ENCODE measurements around the gene KLK10. TPM values are rescaled to one million over a fixed set of nuclear protein-coding genes. Genes with fewer than 3 reads are reported as not detected.

Gene KLK10
- total RNA-seq, 2 donors from 2014 or later: not detected

DNA sequence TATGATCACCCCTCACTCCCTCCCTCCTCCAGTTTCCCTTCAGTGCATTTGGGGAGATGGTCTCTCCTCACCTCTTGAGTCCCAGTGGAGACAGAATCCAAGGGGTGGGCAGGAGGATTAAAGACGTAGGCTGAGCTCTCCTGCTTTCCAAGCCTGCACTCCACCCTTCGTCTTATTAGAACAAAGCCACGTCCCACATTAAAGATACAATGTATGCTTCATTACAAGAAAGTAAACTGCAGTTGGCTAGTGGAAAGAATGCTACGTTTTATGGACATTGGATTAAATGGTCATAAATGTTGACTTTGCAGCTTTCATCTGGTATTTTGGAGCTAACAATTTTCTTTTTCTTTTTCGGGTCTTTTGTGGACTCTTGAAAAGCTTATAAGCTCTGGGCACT lies 8.4 kb upstream of the KLK10 start:
- no peak for DNase-seq (ENCODE audit: low spot score)
- intact Hi-C loops (cut with DNase I): no loop called here

DNA sequence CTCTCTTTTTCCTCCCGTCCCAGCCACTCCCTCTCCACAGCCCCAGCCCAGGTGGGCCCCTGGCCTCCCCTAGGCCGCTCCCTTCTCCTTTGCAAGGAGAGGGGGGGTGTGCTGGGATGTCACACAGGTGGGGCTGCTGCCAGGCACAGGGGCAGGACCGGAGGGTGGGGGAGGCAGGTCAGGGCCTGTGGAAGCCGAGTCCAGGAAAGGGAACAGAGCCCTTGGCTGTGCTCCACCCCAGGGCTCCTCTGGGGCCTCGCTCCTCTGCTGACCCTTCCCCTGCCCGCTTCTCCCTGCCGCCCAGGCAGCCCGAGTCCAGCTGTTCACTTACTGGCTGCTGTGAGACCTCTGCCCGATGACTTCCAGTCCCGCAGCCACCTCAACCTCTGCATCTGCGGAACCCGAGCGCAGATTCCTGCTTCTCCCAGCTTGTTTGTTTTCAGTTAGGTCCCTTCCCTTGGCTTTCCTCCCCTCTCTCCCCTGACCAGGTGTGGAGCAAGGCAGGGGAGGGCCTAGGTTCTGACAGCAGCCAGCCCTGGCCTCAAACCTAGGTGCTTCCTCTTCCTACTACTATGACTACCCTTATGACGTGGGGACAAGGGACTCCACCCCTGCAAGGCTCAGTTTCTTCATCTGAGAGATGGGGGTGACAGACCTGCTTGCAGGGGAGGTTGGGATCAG lies 7.8 kb upstream of the KLK10 start:
- no peak for DNase-seq (ENCODE audit: low spot score)
- intact Hi-C loops (cut with DNase I): no loop called here

DNA sequence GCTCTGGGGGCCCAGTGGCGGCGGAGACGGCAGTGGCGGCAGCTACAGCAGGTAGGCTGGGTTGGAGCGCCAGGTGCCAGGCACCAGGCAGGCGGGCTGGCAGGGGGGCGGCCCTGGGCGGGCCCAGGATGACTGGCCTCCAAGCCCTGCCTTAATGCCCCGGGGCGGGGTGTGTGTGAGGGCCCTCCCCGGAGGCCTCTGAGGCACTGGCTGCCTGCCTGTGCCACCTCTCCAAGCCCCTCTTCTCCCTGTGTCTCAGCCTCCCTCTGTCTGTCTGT lies 7.0 kb upstream of the KLK10 start, which contains the start of gene KLK11:
Gene KLK11, minus strand, starts transcription at position 63 of the 278 bp plus-strand sequence. CDS start 985 bp downstream, outside the sequence.
- no peak for DNase-seq (ENCODE audit: low spot score)
- intact Hi-C loops (cut with DNase I): no loop called here

DNA sequence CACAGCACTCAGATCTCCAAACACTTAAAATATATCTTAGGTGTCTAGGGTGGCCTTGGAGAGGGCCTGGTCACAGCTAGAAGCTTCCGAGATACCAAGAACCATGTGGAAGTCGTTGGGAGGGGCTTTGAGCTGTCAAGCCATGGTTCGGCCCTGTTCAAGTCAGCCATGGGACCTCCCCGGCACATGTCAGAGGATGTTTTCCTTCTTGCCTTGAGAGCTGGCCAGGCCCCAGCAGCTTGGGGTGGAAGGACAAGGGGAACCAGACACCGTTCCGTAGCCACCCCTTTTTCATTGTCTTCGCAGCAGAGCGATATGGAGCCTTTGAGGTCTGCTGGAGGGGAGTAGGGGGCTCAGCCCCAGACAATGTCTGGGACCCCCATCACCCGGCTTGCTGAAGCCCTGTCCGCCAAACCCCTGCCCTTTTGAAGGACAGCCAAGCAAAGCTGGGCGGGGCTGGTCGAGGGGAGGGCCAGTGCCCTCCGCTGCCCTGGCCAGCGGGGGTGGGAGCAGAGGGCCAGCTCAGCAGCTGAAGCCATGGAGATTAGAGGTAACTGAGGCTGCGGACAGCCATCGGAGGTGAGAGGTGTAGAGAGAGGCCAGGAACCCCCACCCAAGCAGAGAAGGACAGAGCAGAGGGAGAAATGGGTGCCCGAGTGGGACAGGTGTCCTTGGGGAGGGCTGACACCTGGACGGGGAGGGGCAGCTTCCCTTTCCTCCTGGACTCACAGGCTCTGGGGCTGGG lies 6.5 kb upstream of the KLK10 start:
- no peak for DNase-seq (ENCODE audit: low spot score)
- intact Hi-C loops (cut with DNase I): no loop called here

DNA sequence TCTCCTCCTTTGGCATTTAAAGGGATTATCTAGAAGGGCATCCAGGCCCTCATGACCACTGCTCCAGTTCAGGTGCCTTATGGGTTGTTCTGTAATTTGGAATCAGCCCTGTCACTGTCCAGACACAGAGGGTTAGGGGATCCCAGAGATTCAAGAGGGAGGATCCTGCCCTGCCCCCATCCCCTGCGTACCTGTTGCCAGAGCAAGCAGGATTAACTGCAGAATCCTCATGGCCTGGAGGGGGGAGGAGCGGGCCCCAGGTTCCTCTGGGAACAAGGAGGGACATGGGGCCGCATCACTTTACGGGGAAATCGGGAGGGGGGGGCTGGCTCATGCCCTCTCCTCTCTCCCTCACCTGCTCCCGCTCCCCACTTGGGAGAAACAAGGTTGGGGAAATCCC lies 5.9 kb upstream of the KLK10 start:
- no peak for DNase-seq (ENCODE audit: low spot score)
- intact Hi-C loops (cut with DNase I): no loop called here

DNA sequence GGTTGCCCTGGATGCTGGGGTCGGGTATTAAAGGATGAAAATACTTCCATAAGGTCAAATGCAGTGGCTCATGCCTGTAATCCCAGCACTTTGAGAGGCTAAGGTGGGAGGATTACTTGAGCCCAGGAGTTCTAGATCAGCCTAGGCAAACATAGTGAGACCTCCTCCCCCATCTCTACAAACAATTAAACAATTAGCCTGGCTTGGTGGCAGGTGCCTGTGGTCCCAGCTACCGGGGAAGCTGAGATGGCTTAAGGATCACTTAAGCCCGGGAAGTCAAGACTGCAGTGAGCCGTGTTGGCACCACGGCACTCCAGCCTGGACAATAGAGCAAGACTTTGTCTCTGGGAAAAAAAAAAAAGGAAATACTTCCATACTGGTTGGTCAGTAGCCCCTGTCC lies 5.4 kb upstream of the KLK10 start:
- intact Hi-C loops (cut with DNase I): no loop called here
- DNase-seq (ENCODE audit: low spot score): no peak

DNA sequence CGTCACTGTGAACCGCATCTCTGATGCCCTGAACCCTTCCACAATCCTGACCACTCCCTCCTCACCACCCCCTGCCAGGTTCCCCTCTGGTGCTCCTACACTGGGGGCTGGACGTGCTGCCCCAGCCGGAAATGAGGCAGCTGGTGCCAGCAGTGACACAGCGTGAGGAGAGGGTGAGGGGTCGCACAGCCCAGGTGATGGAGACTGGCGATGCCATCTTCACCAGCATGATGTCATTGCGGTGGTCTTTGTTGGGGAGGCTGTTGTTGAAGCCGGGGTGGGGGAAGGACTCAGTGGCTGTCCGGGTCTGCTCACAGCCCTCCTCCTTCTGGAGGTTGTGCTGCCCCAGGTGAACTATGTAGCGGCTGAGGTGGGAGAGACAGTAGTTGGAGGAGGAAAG lies 4.4 kb upstream of the KLK10 start:
- intact Hi-C loops (cut with DNase I): no loop called here
- no peak for DNase-seq (ENCODE audit: low spot score)

DNA sequence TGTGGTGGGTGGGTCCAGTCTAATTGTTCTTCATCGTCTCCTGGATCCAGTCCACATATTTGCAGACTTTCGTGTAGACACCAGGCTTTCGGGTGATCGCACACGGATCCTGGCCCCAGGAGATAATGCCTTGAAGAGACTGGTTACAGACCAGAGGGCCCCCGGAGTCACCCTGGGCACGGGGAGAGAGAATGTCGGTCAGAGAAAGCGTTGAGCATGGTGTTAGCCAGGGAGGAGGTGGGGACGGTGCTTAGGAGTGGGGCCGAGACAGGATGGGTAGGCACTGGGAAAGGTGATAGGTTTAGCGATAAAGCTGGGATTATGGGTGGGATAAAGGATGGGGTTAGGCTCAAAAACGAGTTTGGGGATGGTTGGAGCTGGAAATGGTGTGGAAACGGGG lies 3.0 kb upstream of the KLK10 start:
- intact Hi-C loops (cut with DNase I): no loop called here
- no peak for DNase-seq (ENCODE audit: low spot score)

DNA sequence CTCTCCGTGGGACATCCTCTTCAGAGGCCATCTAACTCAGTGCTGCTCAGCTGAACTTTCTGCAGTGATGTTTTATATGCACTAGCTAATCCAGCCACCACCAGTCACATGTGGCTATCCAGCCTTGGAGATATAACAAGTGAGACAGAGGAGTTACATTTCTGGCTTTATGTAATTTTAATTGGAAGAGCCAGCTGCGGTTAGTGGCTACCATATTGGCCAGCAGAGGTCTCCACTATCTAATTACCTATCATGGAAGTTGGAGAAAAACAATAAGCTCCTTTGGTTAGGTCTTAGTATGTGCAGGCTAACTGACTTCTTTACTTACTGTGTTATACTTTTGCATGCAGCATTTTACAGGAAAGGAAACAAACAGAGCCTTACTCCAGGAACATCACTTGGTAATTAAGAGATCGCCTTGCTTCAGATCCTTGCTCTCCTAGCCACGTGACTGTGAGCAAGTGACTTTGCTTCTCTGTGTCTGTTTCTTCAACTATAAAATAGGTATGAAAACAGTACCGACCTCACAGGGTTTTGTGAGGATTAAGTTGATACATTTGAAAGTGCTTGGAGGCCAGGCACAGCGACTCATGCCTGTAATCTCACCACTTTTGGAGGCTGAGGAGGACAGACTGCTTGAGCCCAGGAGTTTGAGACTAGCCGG lies 1.6 kb upstream of the KLK10 start:
- intact Hi-C loops (cut with DNase I): no loop called here
- DNase-seq (ENCODE audit: low spot score): no peak

DNA sequence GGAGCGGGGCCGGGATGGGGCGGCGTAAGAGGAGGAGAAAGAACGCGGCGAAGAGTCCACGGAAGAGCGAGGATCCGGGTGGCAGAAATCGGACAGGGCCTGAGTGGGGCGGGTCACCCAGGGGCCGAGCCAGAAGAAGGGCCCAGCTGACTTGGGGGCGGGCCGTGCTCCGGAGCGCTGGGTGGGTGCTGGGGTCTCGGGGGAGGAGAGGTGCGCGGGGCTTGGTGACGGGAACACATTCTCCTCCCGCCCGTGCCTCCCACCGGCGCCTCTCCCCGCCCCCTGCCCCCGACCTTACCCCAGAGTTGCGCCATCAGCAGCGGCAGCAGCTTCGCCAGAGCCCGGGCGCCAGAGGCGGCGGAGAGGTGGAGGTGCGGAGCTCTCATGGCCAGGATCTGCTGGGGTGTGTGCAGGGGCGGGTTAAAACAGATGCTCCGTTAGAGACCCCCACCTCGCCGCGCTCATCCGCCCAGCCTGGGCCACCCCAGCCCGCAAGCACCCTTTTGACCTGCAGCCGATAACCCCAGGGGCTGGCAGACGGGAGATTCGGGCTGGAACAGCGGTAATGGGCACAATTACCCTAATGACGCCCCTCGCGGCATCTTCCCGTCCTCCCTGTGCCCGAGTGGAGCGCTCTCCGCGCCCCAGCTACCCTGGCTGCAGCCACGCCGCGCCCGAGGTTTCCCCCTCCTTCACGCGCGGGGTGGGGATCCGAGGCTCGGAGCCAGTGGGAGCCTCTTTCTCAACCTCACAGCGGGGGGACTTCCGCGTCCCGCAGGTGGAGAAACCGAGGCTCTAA lies 565 bp downstream of the KLK10 start:
- DNase-seq (ENCODE audit: low spot score): no peak
- intact Hi-C loops (cut with DNase I): no loop called here

DNA sequence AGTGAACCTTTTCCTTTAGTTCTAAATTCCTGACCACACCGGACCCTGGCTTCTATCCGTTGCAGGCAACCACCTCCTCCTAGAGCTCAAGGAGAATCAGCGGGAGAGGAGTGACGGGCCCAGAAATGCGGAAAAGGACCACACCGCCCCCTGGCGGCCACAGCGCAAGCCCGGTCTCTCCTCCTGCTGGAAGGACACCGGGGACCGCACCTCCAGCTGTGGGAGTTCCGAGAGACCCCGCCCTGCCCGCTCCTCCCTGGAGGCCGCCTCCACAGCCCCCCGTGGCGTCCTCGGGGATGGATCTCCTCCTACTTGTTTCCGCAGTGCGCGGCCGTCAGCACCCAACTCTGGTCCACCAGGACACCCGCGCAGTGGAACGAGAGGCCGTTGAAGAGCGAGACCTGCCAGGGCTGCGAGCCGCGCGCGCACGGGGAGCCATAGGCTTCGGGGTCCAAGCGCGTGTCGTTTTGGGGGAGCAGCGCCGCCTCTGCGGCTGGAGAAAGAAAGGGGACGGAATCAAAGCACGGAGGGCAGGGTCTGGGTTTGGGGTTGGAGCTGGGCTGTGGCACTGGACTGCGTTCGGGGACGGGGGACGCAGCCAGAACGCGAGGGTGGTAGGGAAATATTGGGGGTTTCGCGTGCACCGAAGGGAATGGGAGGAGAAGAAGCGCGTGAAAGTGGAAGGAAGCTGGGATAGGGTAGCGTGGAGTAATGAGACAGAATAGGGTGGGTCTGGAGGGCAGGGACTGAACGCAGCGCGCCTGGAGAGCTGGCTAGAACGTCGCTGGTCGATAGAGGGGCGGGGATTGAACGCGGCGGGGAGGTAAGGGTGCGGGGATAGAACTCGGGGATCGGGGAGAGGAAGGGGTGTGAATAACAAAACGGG lies 2.5 kb downstream of the KLK10 start:
- intact Hi-C loops (cut with DNase I): no loop called here
- peak; percentile 87 for DNase-seq (ENCODE audit: low spot score)

DNA sequence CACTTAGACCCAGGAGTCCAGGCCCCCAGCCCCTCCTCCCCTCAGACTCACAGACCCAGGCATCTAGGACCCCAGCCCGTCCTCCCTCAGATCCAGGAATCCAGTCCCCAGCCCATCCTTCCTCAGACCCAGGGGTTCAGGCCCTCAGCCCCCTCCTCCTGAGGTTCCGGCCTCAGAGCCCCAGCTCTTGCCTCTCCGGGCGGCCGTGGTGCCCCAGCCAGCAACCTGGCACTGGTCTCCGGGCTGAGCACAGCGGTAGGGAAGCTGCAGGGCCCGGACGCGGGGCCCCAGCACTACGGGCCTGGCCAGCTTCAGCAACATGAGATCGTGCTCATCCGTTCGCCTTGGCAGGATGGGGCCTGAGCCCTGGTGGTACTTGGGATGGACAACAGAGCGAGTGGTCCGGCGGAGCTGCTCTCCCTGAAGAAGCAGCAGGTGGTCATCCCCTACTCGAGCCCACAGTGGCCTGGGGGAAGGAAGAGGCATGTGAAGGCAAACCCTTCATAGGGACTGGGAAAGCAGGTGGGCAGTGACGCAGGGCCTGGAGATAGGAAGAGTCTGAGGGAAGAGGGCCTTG lies 3.7 kb downstream of the KLK10 start:
- intact Hi-C loops (cut with DNase I): no loop called here
- no peak for DNase-seq (ENCODE audit: low spot score)

DNA sequence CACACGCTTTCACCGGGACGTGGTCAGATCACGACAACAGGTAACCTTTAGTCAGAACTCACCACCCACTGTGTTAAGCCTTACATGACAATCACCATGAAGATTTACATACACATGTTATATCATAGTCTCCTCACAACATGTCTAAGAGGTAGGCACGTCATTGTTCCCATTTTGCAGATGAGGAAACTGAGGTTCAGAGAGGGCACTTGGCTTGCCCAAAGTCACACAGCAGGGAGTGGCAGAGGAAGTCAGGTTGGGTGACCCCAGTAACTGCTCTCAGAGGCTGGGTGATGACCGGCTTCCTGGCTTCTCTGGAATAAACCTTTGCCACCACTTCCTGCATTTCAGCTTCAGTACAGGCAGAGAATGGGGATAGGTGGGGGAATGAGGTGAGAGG lies 5.3 kb downstream of the KLK10 start:
- DNase-seq (ENCODE audit: low spot score): no peak
- intact Hi-C loops (cut with DNase I): no loop called here

DNA sequence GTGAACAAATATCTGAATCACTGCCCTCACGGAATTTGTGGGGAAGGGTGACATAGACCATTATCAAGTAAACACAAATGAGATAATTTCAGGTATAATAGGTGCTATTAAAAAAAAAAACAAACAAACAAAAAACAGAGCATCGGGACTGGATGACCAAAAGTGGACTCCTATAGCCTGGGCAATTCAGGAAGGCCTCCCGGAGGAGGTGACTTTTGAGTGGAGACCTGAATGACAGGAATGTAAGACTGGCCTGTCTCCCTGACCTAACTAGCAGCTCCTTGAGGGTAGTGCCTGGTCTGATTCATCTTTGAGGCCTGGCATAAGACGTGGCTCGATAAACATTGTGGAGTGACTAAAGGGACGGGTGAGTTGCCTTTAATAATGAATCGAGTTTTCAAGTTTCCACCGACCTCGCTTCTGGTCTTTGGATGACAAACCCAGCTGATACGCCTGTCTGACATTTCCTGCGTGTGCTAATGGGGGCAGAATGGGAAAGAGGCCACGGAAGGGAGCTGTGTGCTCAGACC lies 6.8 kb downstream of the KLK10 start:
- intact Hi-C loops (cut with DNase I): no loop called here
- DNase-seq (ENCODE audit: low spot score): peak; percentile 23

DNA sequence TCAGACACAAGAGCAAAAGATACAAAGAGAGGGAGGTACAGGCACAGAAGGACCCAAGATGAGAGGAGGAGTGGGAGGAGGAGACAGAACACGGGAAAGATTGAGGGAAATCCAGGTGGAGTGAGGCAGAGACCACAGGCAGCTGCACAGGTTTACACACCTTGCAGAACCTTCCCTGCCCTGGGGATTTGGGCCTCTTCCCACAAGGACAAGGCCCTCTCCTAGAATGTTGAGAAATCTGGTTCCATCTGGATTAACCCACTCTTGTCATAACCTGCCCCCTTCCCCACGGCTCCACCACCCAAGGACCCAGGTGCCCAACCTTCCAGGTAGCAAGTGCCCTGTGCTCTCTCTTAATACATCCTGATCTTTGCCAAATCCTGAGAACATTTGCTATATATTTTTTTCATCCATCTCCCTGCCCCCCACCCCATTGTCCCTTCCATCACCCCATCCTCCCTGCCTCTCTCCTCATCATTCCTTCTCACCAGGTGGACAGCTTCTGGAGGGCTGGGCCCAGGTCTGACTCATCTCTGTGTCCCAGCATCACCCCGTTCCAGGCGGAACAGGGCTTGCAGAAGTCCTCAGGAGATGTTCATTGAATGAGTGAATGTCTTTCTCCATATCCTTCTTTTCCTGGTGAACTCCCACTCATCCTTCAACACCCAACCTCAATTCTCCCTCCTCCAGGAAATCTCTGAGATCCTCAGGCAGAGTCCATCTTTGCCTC lies 9.3 kb downstream of the KLK10 start:
- peak; percentile 20 for DNase-seq (ENCODE audit: low spot score)
- intact Hi-C loops (cut with DNase I): no loop called here

DNA sequence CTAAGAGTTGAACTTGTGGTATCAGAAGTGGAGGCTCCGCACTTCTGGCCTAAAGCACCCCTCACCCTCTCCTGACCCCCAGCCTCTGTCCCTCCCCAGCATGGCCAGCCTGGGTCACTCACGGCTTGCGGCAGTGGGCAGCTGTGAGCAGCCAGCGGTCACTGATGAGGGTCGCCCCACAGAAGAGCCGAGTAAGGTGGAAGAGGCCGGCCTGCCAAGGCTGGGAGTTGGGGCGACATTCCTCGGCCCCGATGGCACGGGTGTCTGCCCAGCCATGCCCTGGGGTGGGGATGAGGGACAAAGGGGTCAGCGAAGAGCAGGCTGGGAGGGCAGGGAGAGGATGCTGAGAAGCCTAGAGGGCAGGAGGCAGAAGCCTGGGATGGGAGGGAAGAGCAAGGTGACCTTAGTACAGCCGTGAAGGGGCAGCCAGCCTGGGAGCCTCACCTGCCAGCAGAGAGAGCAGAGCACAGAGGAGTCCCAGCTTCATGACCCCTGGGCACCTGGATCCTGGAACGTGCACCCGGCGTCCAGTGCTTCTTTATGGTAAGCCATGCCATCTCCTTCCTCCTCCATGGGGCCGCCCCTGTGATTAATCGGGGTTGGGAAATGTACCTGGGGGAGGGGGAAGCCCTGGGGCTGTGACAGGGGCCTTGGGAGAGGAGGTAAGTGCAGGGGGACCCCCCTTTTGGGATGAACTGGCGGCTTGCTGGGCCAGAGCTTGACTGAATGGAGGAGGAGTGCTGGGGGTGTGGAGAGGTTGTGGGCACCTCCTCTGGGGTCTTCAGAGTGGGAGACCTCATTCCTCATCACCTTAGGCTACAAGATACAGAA lies 10.2 kb downstream of the KLK10 start:
- peak; percentile 53 for DNase-seq (ENCODE audit: low spot score)
- intact Hi-C loops (cut with DNase I): no loop called here

DNA sequence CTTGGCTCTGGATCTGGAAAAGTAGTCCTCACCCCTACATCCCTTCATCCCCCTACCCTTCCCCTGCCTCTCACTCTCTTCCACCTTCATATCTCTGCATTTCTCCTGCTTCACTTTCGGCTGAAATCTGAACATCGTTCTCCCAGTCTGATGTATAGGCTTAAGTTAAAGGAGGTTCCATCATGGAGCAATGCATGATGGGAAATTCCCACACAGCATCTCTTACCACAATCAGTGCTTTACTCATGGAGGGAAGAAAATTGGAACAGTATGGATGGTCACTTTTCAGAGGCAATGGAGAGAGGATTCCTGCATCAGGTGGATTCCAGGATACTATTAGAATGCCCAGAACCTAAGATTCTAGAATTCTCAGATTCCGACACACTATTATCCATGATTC lies 12.0 kb downstream of the KLK10 start:
- peak; percentile 2 for DNase-seq (ENCODE audit: low spot score)

More for the DNA sequence above, 12.0 kb downstream of the KLK10 start:
- intact Hi-C loops (cut with DNase I): no loop called here

Measured in posterior vena cava (tissue), 2 donors.